ENCODE data around the gene GIPC2. TPM values are rescaled to one million over a fixed set of nuclear protein-coding genes. Genes with fewer than 3 reads are reported as not detected.

The GIPC2 gene
- total and polyA plus RNA-seq, 2 of the 4 experiments (the other 2 are of a cell fraction), result 0.07 to 0.18 TPM

GRCh38 chr1:78143152-78143551 lies 97.4 kb downstream of the GIPC2 start:
- no peak overlapping the region for H3K18ac ChIP-seq (ENCODE audit: low read depth, low read length)
- H3K4ac ChIP-seq (ENCODE audit: low read depth, low read length), result no peak overlapping the region
- no TSS peak for BruUV-seq (replicated peaks)
- H3K23ac ChIP-seq (ENCODE audit: low read depth, low read length), result no peak overlapping the region
- H4K20me1 ChIP-seq (ENCODE audit: insufficient read depth, low read length), result no peaks in the 10 kb centered on the region
- WGBS, 2 experiments (ENCODE audit: extremely low coverage in 2 of 2, insufficient read length in 1 of 2), result 100% methylated on average over 1 of the region's 4 CpGs; no CpG with 5 or more reads in 1 of the 2 experiments
- H3K9ac ChIP-seq (ENCODE audit: low read depth, low read length), result no peak overlapping the region
- peak overlapping the region in 1 of 2 experiments; percentile 32; a peak in 2 of 4 replicates for H4K8ac ChIP-seq (ENCODE audit: low read depth in 2 of 2, low read length in 2 of 2)
- no peak overlapping the region for H2AK5ac ChIP-seq (ENCODE audit: low read depth, low read length)
- H3K14ac ChIP-seq (replicated peaks; ENCODE audit: low read depth, low read length), result peak overlapping the region; percentile 35; the same call in 1 of the 2 replicates
- H2BK15ac ChIP-seq (ENCODE audit: low read depth, low read length), result no peak overlapping the region
- H2BK5ac ChIP-seq (ENCODE audit: low read depth, low read length, poor library complexity, severe bottlenecking), result no peak overlapping the region
- H2BK120ac ChIP-seq (ENCODE audit: low read depth, low read length), result no peak overlapping the region; the same call in 1 of the 2 replicates
- H2BK20ac ChIP-seq (ENCODE audit: low read depth, low read length), result no peak overlapping the region
- H3K36me3 ChIP-seq (ENCODE audit: control insufficient read depth, insufficient read depth, low read length), result no peaks in the 10 kb centered on the region
- intact Hi-C loops (cut with micrococcal nuclease) (loop anchor here (10.0 kb wide), 1 partner anchor 202 kb away; no protein-coding TSS in a partner anchor), dilution Hi-C loops (cut with HindIII; ENCODE audit: low sequenced_read_pairs, unreplicated experiment) (loop anchor here (10.0 kb wide), 1 partner anchor 462 kb away; no protein-coding TSS in a partner anchor), in situ Hi-C loops (cut with MboI; ENCODE audit: low sequenced_read_pairs) (no loop called here)
- H3K27ac ChIP-seq (ENCODE audit: insufficient read depth, low read length), result no peak overlapping the region
- H3K56ac ChIP-seq (ENCODE audit: extremely low read depth, insufficient read depth, low read length), result no peak overlapping the region
- ATAC-seq (ENCODE audit: low read depth) (no peak), DNase-seq (no peak)
- no peaks in the 10 kb centered on the region; the same call in 1 of the 2 replicates for H3K4me1 ChIP-seq (ENCODE audit: control insufficient read depth, insufficient read depth, low read length)
- H3K4me3 ChIP-seq (ENCODE audit: insufficient read depth, low read depth, low read length), result peak overlapping the region; percentile 7; the same call in 1 of the 2 replicates
- no peaks in the 10 kb centered on the region for H3K9me3 ChIP-seq (ENCODE audit: control insufficient read depth, insufficient read depth, low read length)
- TF ChIP-seq POLR2A (IDR thresholded peaks at IDR 0.05; ENCODE audit: low read depth, low read length), result no peak
- TF ChIP-seq SMC3 (IDR thresholded peaks at IDR 0.05; ENCODE audit: low read depth, low read length), result no peak
- peak overlapping the region; percentile 27 for H2AFZ ChIP-seq (replicated peaks; ENCODE audit: low read length, poor library complexity)
- H3K9me1 ChIP-seq (ENCODE audit: insufficient read depth, low read length), result no peaks in the 10 kb centered on the region
- no peak overlapping the region for H4K91ac ChIP-seq (ENCODE audit: insufficient read depth, low read depth, low read length)
- H2AK9ac ChIP-seq (replicated peaks; ENCODE audit: low read depth, low read length, poor library complexity), result no peak overlapping the region
- peak overlapping the region; percentile 16; the same call in 1 of the 2 replicates for H4K5ac ChIP-seq (ENCODE audit: low read depth, low read length)
- ChIA-PET CTCF (interaction anchor here (4.4 kb wide), 1 partner anchor 465 kb away, joined by 32 read pairs; no protein-coding TSS in a partner anchor), POLR2A (ENCODE audit: unreplicated experiment) (no interaction called here)
- H3K27me3 ChIP-seq (ENCODE audit: control insufficient read depth, insufficient read depth, low read length), result no peaks in the 10 kb centered on the region
- H3K79me1 ChIP-seq (ENCODE audit: low read depth in 1 of 2, low read length in 2 of 2), result no peaks in the 10 kb centered on the region
- peak overlapping the region; percentile 23; the same call in 1 of the 2 replicates for H3K4me2 ChIP-seq (ENCODE audit: low read depth, low read length)

All from IMR-90 (cell line).